ENCODE data around the gene MCM5.

MCM5 gene

DNA sequence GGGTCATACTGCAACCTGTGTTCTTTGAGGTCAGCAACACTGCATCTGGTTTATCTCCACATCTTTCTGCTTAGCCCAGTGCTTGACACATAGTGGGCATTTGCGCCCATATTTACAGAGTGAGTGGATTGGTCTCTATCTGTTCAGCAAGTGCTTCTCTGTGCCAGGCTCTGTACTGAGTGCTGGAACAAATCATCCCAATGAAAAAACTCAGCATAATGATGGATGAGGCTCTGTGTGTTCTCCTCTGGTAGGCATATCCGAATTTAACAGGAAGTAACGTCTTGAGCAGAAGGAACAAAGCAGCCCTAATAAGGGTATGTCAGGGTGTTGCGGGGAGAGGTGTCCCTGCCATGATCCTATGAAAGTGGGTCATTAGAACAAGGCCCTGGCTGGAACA is 46.0 kb downstream of the MCM5 start:
- H3K4me3 ChIP-seq (ENCODE audit: low read depth, low read length): no peak overlapping the region

DNA sequence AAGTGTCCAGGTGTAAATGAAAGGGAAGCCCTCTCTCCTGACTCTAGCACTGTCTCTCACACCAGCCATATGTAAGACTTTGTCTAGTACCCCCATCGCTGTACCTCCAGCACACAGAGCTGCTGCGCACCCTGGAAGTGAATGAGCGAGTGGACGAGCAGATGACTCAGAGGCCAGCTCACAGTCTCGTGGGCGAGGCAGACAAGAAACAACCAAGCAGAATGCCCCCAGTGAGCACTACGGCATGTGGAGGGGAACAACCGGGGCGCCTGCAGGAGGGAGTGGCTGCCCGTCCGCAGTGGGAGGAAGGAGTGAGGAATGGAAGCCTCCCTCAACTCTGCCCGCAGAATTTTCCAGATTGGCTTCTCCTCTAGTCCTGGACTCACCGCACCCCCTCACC is 46.4 kb downstream of the MCM5 start:
- H3K4me3 ChIP-seq (ENCODE audit: low read depth, low read length): no peak overlapping the region
- TF ChIP-seq, protein P1, sequence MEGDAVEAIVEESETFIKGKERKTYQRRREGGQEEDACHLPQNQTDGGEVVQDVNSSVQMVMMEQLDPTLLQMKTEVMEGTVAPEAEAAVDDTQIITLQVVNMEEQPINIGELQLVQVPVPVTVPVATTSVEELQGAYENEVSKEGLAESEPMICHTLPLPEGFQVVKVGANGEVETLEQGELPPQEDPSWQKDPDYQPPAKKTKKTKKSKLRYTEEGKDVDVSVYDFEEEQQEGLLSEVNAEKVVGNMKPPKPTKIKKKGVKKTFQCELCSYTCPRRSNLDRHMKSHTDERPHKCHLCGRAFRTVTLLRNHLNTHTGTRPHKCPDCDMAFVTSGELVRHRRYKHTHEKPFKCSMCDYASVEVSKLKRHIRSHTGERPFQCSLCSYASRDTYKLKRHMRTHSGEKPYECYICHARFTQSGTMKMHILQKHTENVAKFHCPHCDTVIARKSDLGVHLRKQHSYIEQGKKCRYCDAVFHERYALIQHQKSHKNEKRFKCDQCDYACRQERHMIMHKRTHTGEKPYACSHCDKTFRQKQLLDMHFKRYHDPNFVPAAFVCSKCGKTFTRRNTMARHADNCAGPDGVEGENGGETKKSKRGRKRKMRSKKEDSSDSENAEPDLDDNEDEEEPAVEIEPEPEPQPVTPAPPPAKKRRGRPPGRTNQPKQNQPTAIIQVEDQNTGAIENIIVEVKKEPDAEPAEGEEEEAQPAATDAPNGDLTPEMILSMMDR (IDR thresholded peaks at IDR 0.05; ENCODE audit: low read depth, low read length): no peak

More for the DNA sequence above, 46.0 kb downstream of the MCM5 start:
- TF ChIP-seq, protein P1 (IDR thresholded peaks at IDR 0.05; ENCODE audit: low read depth, low read length): no peak

DNA sequence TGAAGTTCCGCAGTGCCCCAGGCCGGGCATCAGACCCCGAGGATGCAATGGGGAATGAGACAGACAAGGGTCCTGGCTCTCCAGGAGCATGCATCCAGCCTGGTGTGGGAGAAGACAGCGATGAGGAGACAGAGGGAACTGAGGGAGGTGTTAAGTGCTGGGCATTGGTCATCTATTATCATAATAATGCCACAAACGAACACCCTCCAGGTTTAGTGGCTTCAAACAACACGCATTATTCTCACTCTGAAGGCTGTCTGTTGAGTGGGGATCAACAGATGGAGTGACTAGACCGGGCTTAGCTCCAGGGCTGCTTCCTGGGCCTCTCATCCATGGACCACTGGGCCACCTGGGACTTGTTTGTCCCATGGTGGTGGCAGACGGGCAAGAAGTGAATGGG is 48.6 kb downstream of the MCM5 start:
- TF ChIP-seq, protein P1 (IDR thresholded peaks at IDR 0.05; ENCODE audit: low read depth, low read length): no peak
- H3K4me3 ChIP-seq (ENCODE audit: low read depth, low read length): no peak overlapping the region

DNA sequence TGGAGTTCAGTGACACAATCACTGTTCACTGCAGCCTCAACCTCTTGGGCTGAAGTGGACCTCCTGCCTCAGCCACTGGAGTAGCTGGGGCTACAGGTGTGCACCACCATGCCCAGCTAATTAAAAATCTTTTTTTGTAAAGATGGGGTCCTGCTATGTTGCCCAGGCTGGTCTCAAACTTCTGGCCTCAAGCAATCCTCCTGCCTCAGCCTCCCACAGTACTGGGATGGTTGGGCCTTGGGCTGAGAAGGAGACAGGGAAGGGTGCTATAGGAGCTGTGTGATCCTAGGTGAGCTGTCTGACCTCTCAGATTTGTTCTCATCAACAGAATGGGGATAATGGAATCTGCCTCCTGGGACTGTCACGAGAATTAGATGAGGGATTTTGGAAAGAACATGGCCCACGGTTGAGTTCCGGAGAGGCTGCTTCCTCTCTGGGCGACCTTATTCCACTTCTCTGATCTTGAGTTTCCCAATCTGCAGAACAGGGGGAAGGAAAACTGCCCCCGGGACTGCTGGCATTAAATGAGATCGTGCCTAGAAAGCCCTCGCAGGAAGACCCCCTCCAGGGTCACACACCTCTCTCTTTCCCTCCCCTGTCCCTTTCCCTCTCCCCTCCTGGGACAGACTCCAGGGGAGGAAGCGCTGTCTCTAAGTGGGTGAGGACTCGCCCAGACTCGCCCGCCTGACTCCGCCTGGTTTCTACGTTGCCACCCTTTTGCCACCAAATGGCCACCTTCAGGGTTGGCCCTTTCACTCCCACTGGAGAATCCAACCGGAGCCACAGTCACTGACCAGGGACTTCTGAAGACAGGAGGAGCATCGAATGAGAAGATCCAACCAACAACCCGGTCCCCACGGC is 50.1 kb downstream of the MCM5 start:
- TF ChIP-seq, protein P1 (IDR thresholded peaks at IDR 0.05; ENCODE audit: low read depth, low read length): no peak
- H3K4me3 ChIP-seq (ENCODE audit: low read depth, low read length): no peak overlapping the region

DNA sequence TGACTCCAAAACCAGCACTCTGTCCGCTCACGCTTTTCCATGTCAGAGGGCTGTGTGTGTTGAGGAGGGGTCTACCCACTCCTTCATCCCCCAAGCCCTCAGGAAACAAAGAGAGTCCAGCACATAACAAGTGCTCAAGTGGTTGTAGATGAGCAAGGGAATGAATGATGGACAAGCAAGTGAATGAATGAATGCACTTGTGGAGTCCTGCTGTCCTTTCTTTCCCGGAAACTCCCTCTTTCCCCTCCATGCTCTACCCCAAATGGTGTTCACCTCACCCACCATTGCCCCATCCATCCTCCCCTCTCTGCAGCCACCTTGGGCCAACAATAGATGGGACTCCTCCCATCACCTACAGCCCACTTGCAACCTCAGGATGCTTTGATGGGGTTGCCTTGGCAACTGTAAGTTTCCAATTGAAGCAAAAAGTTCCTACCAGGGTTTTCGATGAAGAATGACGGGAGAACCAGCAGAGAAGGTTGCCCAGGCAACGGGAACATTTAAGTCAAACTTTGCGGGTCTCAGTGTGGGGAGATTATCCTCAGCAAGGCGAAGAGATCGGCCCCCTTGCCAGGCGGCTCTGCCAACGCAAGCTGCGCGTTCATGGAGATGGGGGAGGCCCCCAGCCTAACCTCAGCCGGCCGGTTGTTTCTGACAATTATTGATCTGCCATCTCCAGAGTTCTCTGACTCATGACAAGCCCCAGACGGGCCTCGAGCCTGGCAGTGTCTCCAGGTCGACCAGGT is 51.1 kb downstream of the MCM5 start:
- H3K4me3 ChIP-seq (ENCODE audit: low read depth, low read length): no peak overlapping the region
- TF ChIP-seq, protein P1 (IDR thresholded peaks at IDR 0.05; ENCODE audit: low read depth, low read length): no peak

DNA sequence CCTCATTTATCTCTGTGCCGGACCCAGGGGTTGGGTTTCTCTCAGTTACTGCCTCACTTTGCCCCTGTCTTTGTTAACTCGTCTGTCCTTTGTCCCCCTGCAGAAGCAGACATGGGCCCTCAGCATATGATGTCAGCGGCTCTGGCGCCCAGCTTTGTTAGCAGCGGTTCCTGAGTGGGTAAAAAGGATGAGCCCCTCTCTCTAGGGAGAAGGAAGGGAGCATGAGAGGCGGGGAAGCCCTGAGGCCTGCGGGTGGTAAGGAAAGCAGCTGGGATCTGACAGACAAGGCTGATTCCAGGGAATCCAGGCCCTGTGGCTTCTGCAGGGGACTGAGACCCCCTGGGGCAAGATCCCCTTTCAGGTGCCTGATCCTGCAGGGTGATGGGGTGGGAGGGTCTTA is 51.7 kb downstream of the MCM5 start:
- TF ChIP-seq, protein P1 (IDR thresholded peaks at IDR 0.05; ENCODE audit: low read depth, low read length): no peak
- H3K4me3 ChIP-seq (ENCODE audit: low read depth, low read length): no peak overlapping the region

DNA sequence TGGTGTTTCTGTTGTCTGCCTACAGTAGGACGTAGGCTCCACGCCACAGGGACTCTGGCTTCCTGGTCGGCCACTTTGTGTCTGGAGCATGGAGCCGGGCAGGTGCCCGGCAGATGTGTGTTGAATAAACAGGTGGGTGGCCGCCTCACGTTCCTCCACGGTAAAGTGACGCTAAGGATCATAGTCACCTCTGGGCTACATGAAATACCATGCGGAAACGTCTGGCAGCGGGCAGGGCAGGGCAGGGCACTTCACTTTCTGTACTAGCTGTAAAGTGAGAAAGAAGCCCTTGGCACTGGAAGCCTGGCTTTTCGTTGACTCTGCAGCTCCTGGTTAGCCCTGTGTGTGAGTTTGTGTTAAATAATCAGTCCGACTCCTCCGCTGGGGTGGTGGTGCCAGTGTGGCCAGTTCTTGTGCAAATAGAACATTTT is 52.4 kb downstream of the MCM5 start:
- no peak overlapping the region for H3K4me3 ChIP-seq (ENCODE audit: low read depth, low read length)
- TF ChIP-seq, protein P1 (IDR thresholded peaks at IDR 0.05; ENCODE audit: low read depth, low read length): no peak

All from WI38 (cell line).